H1 (cell line): ENCODE data around the gene CD247. TPM values are rescaled to one million over a fixed set of nuclear protein-coding genes. Genes with fewer than 3 reads are reported as not detected.

Source experiments
- CTCF ChIA-PET: fragments of 300-600 bp; sonication (Branson Sonifier 250); formaldehyde crosslinking; loops from one replicate; lab custom pipeline; 2021; ENCODE audit not compliant: partially characterized antibody; lab: Charles Lee
- POLR2A ChIA-PET: fragments of 300-600 bp; sonication (Branson Sonifier 250); formaldehyde crosslinking; loops from one replicate; lab custom pipeline; 2021; ENCODE audit warnings: inconsistent platforms; ENCODE audit not compliant: partially characterized antibody; lab: Charles Lee
- DNase-seq, 2 experiments: peaks; one replicate each; pipeline versions ENCODE4 v3.0.0 to v3.0.0-alpha.2; 2010 to 2022; ENCODE audit warnings: low spot score in 2 of 2, low read depth in 1 of 2, mixed read lengths in 1 of 2
- FAIRE-seq: peaks from 2 replicates; lab custom pipeline; 2011; peaks lifted over from hg19 to GRCh38; lab: Jason Lieb, UNC
- H2AFZ ChIP-seq: 2 replicates; pipeline ENCODE4 v1.8.1; 2012; ENCODE audit warnings: low read length, inconsistent platforms
- H2AK5ac ChIP-seq: 2 replicates; pipeline ENCODE4 v1.6.1; 2013; ENCODE audit warnings: low read depth, low read length
- H2BK120ac ChIP-seq: replicated peaks from 2 replicates; pipeline ENCODE3; 2013; ENCODE audit warnings: low read depth, low read length, inconsistent platforms
- H2BK12ac ChIP-seq: 2 replicates; pipeline ENCODE4 v1.6.1; 2013; ENCODE audit warnings: low read depth, low read length
- H2BK15ac ChIP-seq: 2 replicates; pipeline ENCODE4 v1.6.1; 2013; ENCODE audit warnings: low read length
- H2BK20ac ChIP-seq: 2 replicates; pipeline ENCODE4 v1.6.1; 2013; ENCODE audit warnings: low read length
- H2BK5ac ChIP-seq: 2 replicates; pipeline ENCODE4 v1.6.1; 2013; ENCODE audit warnings: low read depth, low read length
- H3K14ac ChIP-seq: 2 replicates; pipeline ENCODE4 v1.6.1; 2013; ENCODE audit warnings: inconsistent platforms; ENCODE audit not compliant: insufficient read length
- H3K18ac ChIP-seq: 2 replicates; pipeline ENCODE4 v1.6.1; 2013; ENCODE audit warnings: low read length; ENCODE audit errors: extremely low read depth
- H3K23ac ChIP-seq: 2 replicates; pipeline ENCODE4 v1.6.1; 2013; ENCODE audit warnings: inconsistent platforms; ENCODE audit not compliant: insufficient read length
- H3K23me2 ChIP-seq: 2 replicates; pipeline ENCODE4 v1.6.1; 2013; ENCODE audit warnings: low read depth, low read length
- H3K27ac ChIP-seq: 2 replicates; pipeline ENCODE4 v1.6.1; 2011; ENCODE audit warnings: low read depth, low read length, inconsistent platforms
- H3K27me3 ChIP-seq, 4 experiments: replicated peaks in 1 of 4; 1 replicate in 1 of 4; 2 replicates in 3 of 4; pipeline versions ENCODE4 v1.6.1 to v1.8.1; 2011 to 2013; ENCODE audit warnings: low read length in 3 of 4, mild to moderate bottlenecking in 3 of 4, inconsistent platforms in 2 of 4, mixed read lengths in 2 of 4, moderate library complexity in 1 of 4; ENCODE audit not compliant: control insufficient read depth in 3 of 4, insufficient read depth in 3 of 4; ENCODE audit errors: extremely low read depth in 1 of 4
- H3K36me3 ChIP-seq, 4 experiments: 2 replicates each; pipeline versions ENCODE4 v1.6.1 to v1.8.1; 2011 to 2013; ENCODE audit warnings: mild to moderate bottlenecking in 4 of 4, low read length in 3 of 4, moderate library complexity in 2 of 4, control low read depth in 1 of 4, inconsistent platforms in 1 of 4; ENCODE audit not compliant: insufficient read depth in 4 of 4, control insufficient read depth in 2 of 4
- H3K4ac ChIP-seq: replicated peaks from 2 replicates; pipeline ENCODE3; 2013; ENCODE audit warnings: low read length, low read depth, mixed read lengths, inconsistent platforms; ENCODE audit not compliant: insufficient read length
- H3K4me1 ChIP-seq, 4 experiments: replicated peaks in 1 of 4; 1 replicate in 1 of 4; 2 replicates in 3 of 4; pipeline versions ENCODE4 v1.6.1 to v1.8.1; 2011 to 2013; ENCODE audit warnings: low read length in 3 of 4, inconsistent platforms in 2 of 4, mixed read lengths in 1 of 4; ENCODE audit not compliant: insufficient read depth in 4 of 4, control insufficient read depth in 3 of 4
- H3K4me2 ChIP-seq, 2 experiments: 2 replicates each; pipeline versions ENCODE4 v1.6.1 to v1.8.1; 2011 to 2013; ENCODE audit warnings: low read depth in 2 of 2, low read length in 2 of 2, control low read depth in 1 of 2, inconsistent platforms in 1 of 2, mild to moderate bottlenecking in 1 of 2; ENCODE audit not compliant: insufficient read depth in 1 of 2
- H3K4me3 ChIP-seq, 4 experiments: fragments of 200-600, 300-600 bp in 1 of 4; sonication (generic), shearing (Covaris generic), sonication (Bioruptor Twin) in 1 of 4; 2 replicates each; pipeline versions ENCODE4 v1.5.1 to v1.8.1; 2011 to 2016; ENCODE audit warnings: low read length in 4 of 4, low read depth in 3 of 4, control low read depth in 2 of 4, inconsistent platforms in 2 of 4, mild to moderate bottlenecking in 2 of 4, mixed read lengths in 1 of 4, moderate library complexity in 1 of 4; ENCODE audit not compliant: insufficient read depth in 2 of 4; ENCODE audit errors: extremely low read depth in 1 of 4
- H3K56ac ChIP-seq: replicated peaks from 2 replicates; pipeline ENCODE3; 2013; ENCODE audit warnings: low read depth, mild to moderate bottlenecking, mixed read lengths, low read length, inconsistent platforms; ENCODE audit not compliant: insufficient read length
- H3K79me1 ChIP-seq: 2 replicates; pipeline ENCODE4 v1.6.1; 2013; ENCODE audit warnings: low read depth, low read length, control low read depth
- H3K79me2 ChIP-seq, 2 experiments: 2 replicates each; pipeline versions ENCODE4 v1.6.1 to v1.8.1; 2012 to 2013; ENCODE audit warnings: low read length in 2 of 2, mild to moderate bottlenecking in 2 of 2, inconsistent platforms in 1 of 2; ENCODE audit not compliant: insufficient read depth in 2 of 2, control insufficient read depth in 1 of 2
- H3K9ac ChIP-seq, 4 experiments: replicated peaks in 1 of 4; 1 replicate in 1 of 4; 2 replicates in 3 of 4; pipeline versions ENCODE4 v1.6.1 to v1.8.1; 2011 to 2013; ENCODE audit warnings: low read depth in 3 of 4, low read length in 3 of 4, control low read depth in 2 of 4, mild to moderate bottlenecking in 2 of 4, moderate library complexity in 2 of 4, inconsistent platforms in 1 of 4; ENCODE audit errors: extremely low read depth in 1 of 4
- H3K9me3 ChIP-seq, 2 experiments: 2 replicates each; pipeline versions ENCODE4 v1.6.1 to v1.8.1; 2012 to 2013; ENCODE audit warnings: mild to moderate bottlenecking in 2 of 2, moderate library complexity in 2 of 2, control low read depth in 1 of 2, inconsistent platforms in 1 of 2, low read depth in 1 of 2, low read length in 1 of 2, mixed read lengths in 1 of 2; ENCODE audit not compliant: insufficient read depth in 2 of 2
- H4K20me1 ChIP-seq, 2 experiments: replicated peaks in 1 of 2; 2 replicates each; pipeline versions ENCODE3 to v1.8.1; 2011 to 2013; ENCODE audit warnings: inconsistent platforms in 2 of 2, low read length in 2 of 2, mild to moderate bottlenecking in 1 of 2; ENCODE audit not compliant: insufficient read depth in 2 of 2, control insufficient read depth in 1 of 2
- H4K5ac ChIP-seq: 2 replicates; pipeline ENCODE4 v1.6.1; 2013; ENCODE audit warnings: low read length, low read depth, mixed read lengths, inconsistent platforms; ENCODE audit not compliant: insufficient read length
- H4K8ac ChIP-seq: 2 replicates; pipeline ENCODE4 v1.8.0; 2013; ENCODE audit warnings: mild to moderate bottlenecking, moderate library complexity, low read length, inconsistent platforms; ENCODE audit not compliant: insufficient read depth; ENCODE audit errors: extremely low read depth
- H4K91ac ChIP-seq: replicated peaks from 2 replicates; pipeline ENCODE3; 2013; ENCODE audit warnings: low read length, mixed read lengths, inconsistent platforms; ENCODE audit not compliant: insufficient read length
- CBX8 ChIP-seq: fragments of 300-800, 300-1000 bp; sonication (generic); IDR thresholded peaks from 2 replicates; pipeline ENCODE4 v1.7.1; 2016; ENCODE audit warnings: low read depth, low read length, borderline replicate concordance
- EGR1 ChIP-seq: IDR thresholded peaks from 2 replicates; pipeline ENCODE4 v1.6.1; 2011; ENCODE audit warnings: low read depth, low read length, borderline replicate concordance
- GABPA ChIP-seq: IDR thresholded peaks from 2 replicates; pipeline ENCODE4 v1.6.1; 2011; ENCODE audit warnings: mild to moderate bottlenecking, low read length, moderate library complexity, borderline replicate concordance; ENCODE audit not compliant: insufficient read depth
- KDM1A ChIP-seq: fragments of 200-600, 300-600 bp; sonication (generic); IDR thresholded peaks from 2 replicates; pipeline ENCODE4 v1.7.1; 2016; ENCODE audit warnings: mild to moderate bottlenecking, low read length, borderline replicate concordance
- SIRT6 ChIP-seq: IDR thresholded peaks from one replicate; pipeline ENCODE4 v1.7.1; 2012; ENCODE audit warnings: low read length, inconsistent platforms
- SUZ12 ChIP-seq: fragments of 200-600 bp; sonication (generic); IDR thresholded peaks from 2 replicates; pipeline ENCODE4 v1.6.1; 2012; ENCODE audit warnings: mild to moderate bottlenecking, inconsistent platforms, low read length, moderate library complexity, mixed read lengths
- TAF1 ChIP-seq: IDR thresholded peaks from 2 replicates; pipeline ENCODE4 v1.6.1; 2011; ENCODE audit warnings: mild to moderate bottlenecking, low read depth, low read length
- TAF7 ChIP-seq: optimal IDR thresholded peaks from 2 replicates; pipeline ENCODE3; 2011; ENCODE audit warnings: low read depth, mild to moderate bottlenecking, inconsistent platforms, low read length, moderate library complexity, borderline replicate concordance
- polyA plus RNA-seq, 7 experiments: library from polyadenylated mRNA; depleted of rRNA in 3 of 7; stranded (reverse) in 5 of 7; unstranded in 2 of 7; fragments of >200 nt in 5 of 7; fragments of 200-250 nt in 2 of 7; gene quantifications; 1 replicate in 5 of 7; 2 replicates in 1 of 7; 4 replicates in 1 of 7; pipeline versions ENCODE4 v1.2.1 to v1.2.3, GENCODE V29; 2011 to 2013; ENCODE audit warnings: missing spikeins in 2 of 7, mixed read lengths in 2 of 7
- total RNA-seq: library from RNA; stranded (reverse); fragmentation: NEBNext Ultra II Directional; extraction: Animal tissue kit (Norgen Biotek cat#: 25700); gene quantifications from 2 replicates; pipeline ENCODE4 v1.2.1, GENCODE V29; 2021

Gene CD247
- total and polyA plus RNA-seq, 2 of the 8 experiments (the other 6 are each of a cell fraction or from before 2014, with no cell fraction given): 2.0 to 2.2 TPM

DNA sequence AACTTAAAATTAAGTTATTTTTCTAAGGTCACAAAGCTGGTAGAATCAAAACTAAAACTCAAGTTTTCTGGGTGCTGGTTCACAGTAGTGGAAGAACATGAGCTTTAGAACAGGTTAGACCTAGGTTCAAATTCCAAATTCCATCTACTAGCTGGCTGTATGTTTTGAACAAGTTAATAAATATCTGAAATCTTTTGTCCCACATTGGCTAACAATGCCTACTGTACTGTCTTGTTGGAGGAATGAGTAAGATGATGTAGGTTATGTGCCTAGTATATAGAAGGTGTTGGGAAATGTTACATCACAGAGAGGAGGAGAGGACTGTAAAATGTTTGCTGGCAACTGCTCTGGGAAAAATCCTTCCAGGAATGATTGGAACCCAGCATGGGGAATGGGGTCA, 14.0 kb upstream of the CD247 start:
- Histone ChIP-seq H3K36me3 (no peaks in the 10 kb centered on the region), H2BK20ac (no peak overlapping the region), H3K4ac (no peak overlapping the region), H3K4me1 (peaks cover 0 to 3% (median 0%) of the 10 kb centered on the region in 4 experiments; a peak in 2 of 7 replicates), H2AFZ (no peak overlapping the region), H3K9ac (no peak overlapping the region), H3K56ac (no peak overlapping the region), H3K27me3 (no peaks in the 10 kb centered on the region), H3K23ac (no peak overlapping the region), H2BK12ac (no peak overlapping the region), H3K79me2 (no peaks in the 10 kb centered on the region), H2BK120ac (no peak overlapping the region), H3K4me3 (no peak overlapping the region), H4K8ac (no peak overlapping the region), H3K18ac (no peak overlapping the region), H2AK5ac (no peak overlapping the region), H3K23me2 (no peaks in the 10 kb centered on the region), H3K14ac (no peak overlapping the region), H4K91ac (no peak overlapping the region), H2BK5ac (no peak overlapping the region), H4K5ac (no peak overlapping the region), H3K9me3 (no peaks in the 10 kb centered on the region), H4K20me1 (no peaks in the 10 kb centered on the region), H3K27ac (no peak overlapping the region), H3K4me2 (no peak overlapping the region), H2BK15ac (no peak overlapping the region), H3K79me1 (no peaks in the 10 kb centered on the region)
- TF ChIP-seq SIRT6: no peak
- no peak for TF ChIP-seq EGR1
- TF ChIP-seq GABPA: no peak
- TF ChIP-seq TAF7: no peak
- TF ChIP-seq TAF1: no peak
- no peak for TF ChIP-seq KDM1A
- no peak for TF ChIP-seq CBX8
- TF ChIP-seq SUZ12: no peak
- POLR2A ChIA-PET: no interaction called here
- CTCF ChIA-PET: interaction anchor here (0.9 to 4.6 kb wide), 22 partner anchors 15 to 647 kb away, joined by 3 to 74 read pairs (median 7); partner anchors contain the start of genes CD247 and POU2F1
- DNase-seq: no peak
- FAIRE-seq: no peak
